ENCODE measurements around the gene NRP1.

GRCh38 chr10:33243703-33244102, 90.8 kb downstream of the NRP1 start:
- TF ChIP-seq CTCF (IDR thresholded peaks at IDR 0.05 in 4 of 5, conservative IDR thresholded peaks at IDR 0.05 in 1 of 5) (no peak), POLR2A (IDR thresholded peaks at IDR 0.05) (no peak)
